Naive thymus-derived CD8-positive, alpha-beta T cell (primary cell): ENCODE data around the gene ELFN2. TPM values are rescaled to one million over a fixed set of nuclear protein-coding genes. Genes with fewer than 3 reads are reported as not detected.

Source experiments
- ATAC-seq, 2 donors: fragments of 150-1000 bp; cut with Tn5 transposase in 1 of 2; sonication (Bioruptor Pico), chemical (Tn5 transposase) in 1 of 2; 1 replicate in 1 of 2; 2 replicates in 1 of 2; pipeline ENCODE4 v1.10.0; 2021; ENCODE audit warnings: mild to moderate bottlenecking in 2 of 2, moderate library complexity in 2 of 2
- POLR2A ChIA-PET: fragments of 350-600 bp; sonication (Branson Sonifier 250); formaldehyde crosslinking; loops from one replicate; lab custom pipeline; 2021; ENCODE audit warnings: antibody characterized with exemption; lab: Charles Lee
- DNase-seq, 10 donors: peaks; one replicate each; pipeline versions ENCODE4 v3.0.0 to v3.0.0-alpha.2; 2020 to 2022
- H3K27ac Mint-ChIP-seq, 10 donors: one replicate each; pipeline ENCODE4 v1.8.0; 2020 to 2022; ENCODE audit warnings: mild to moderate bottlenecking in 10 of 10, mixed read lengths in 10 of 10, moderate library complexity in 4 of 10, inconsistent platforms in 1 of 10
- H3K27me3 Mint-ChIP-seq, 5 donors: one replicate each; pipeline ENCODE4 v1.8.0; 2021 to 2022; ENCODE audit warnings: mixed read lengths in 5 of 5
- H3K36me3 Mint-ChIP-seq, 3 donors: one replicate each; pipeline ENCODE4 v1.8.0; 2020 to 2022; ENCODE audit warnings: mixed read lengths in 3 of 3, mild to moderate bottlenecking in 2 of 3, inconsistent platforms in 1 of 3
- H3K4me1 Mint-ChIP-seq, 4 donors: one replicate each; pipeline ENCODE4 v1.8.0; 2021 to 2022; ENCODE audit warnings: mixed read lengths in 4 of 4
- H3K4me3 Mint-ChIP-seq, 10 donors: one replicate each; pipeline ENCODE4 v1.8.0; 2020 to 2022; ENCODE audit warnings: mild to moderate bottlenecking in 10 of 10, mixed read lengths in 10 of 10, moderate library complexity in 6 of 10, inconsistent platforms in 1 of 10
- H3K9me3 Mint-ChIP-seq, 9 donors: one replicate each; pipeline ENCODE4 v1.8.0; 2020 to 2022; ENCODE audit warnings: mixed read lengths in 9 of 9, mild to moderate bottlenecking in 3 of 9, inconsistent platforms in 1 of 9, moderate library complexity in 1 of 9
- polyA plus RNA-seq, 3 donors: library from polyadenylated mRNA; unstranded; fragments of 300-500 nt; fragmentation: Illumina TruSeq; gene quantifications; one replicate each; pipeline ENCODE4 v1.2.3, GENCODE V29; 2021
- total RNA-seq, 8 experiments: library from RNA in 2 of 8; stranded (reverse) in 2 of 8; gene quantifications; one replicate each; pipeline ENCODE4 v1.2.3 and lab custom pipeline; 2021 to 2026

ELFN2 gene
- total and polyA plus RNA-seq, 5 experiments from 2014 or later, result 0.55 to 0.88 TPM; not detected in 3

DNA sequence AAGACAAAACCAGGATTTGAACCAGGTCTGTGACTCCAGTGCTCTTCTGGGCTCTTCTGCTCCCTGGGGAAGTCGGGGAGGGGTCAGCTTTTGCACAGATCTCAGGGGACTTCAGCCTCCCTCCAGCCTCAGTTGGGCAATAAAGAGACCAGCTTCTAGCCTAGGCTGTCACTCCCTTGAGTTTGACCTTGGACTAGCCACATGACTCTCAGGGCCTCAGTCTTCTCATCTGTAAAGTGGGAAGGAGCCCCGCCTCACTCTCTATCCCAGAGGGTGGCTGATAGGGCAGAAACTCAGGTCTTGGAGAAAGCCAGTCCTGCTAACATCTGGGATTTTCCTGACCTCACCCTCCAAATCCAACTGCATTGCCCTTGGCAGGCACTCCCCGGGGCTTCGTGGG, 38.7 kb downstream of the ELFN2 start:
- no peaks in the 10 kb centered on the region for H3K9me3 Mint-ChIP-seq
- no peak overlapping the region for H3K27ac Mint-ChIP-seq
- POLR2A ChIA-PET, result no interaction called here
- no peak for ATAC-seq
- H3K4me3 Mint-ChIP-seq, result no peak overlapping the region
- peaks cover 0 to 2% (median under 1%) of the 10 kb centered on the region in 4 donors for H3K4me1 Mint-ChIP-seq
- no peaks in the 10 kb centered on the region for H3K36me3 Mint-ChIP-seq
- DNase-seq, result no peak
- H3K27me3 Mint-ChIP-seq, result peaks cover 0 to 7% (median 0%) of the 10 kb centered on the region in 5 donors

- Mint-ChIP-seq H3K27me3 (peaks cover 0 to 7% (median 0%) of the 10 kb centered on the region in 5 donors), H3K36me3 (no peaks in the 10 kb centered on the region), H3K4me3 (no peak overlapping the region), H3K4me1 (peaks cover 0 to 5% (median 1%) of the 10 kb centered on the region in 4 donors), H3K27ac (no peak overlapping the region), H3K9me3 (no peaks in the 10 kb centered on the region)
- no peak for ATAC-seq
- no peak for DNase-seq
- POLR2A ChIA-PET, result no interaction called here
Measured at GRCh38 chr22:37387793-37388192, 39.5 kb downstream of the ELFN2 start.

GRCh38 chr22:37386441-37386840, 40.8 kb downstream of the ELFN2 start:
- POLR2A ChIA-PET, result no interaction called here
- peaks cover 0 to 5% (median 1%) of the 10 kb centered on the region in 4 donors for H3K4me1 Mint-ChIP-seq
- H3K9me3 Mint-ChIP-seq, result no peaks in the 10 kb centered on the region
- peak overlapping the region in 1 of 10 donors; percentile 46 for H3K27ac Mint-ChIP-seq
- no peaks in the 10 kb centered on the region for H3K36me3 Mint-ChIP-seq
- DNase-seq (no peak), ATAC-seq (no peak)
- H3K4me3 Mint-ChIP-seq, result no peak overlapping the region
- H3K27me3 Mint-ChIP-seq, result peaks cover 0 to 10% (median under 1%) of the 10 kb centered on the region in 5 donors

- ATAC-seq (no peak), DNase-seq (no peak)
- no peak overlapping the region for H3K4me3 Mint-ChIP-seq
- no peak overlapping the region for H3K27ac Mint-ChIP-seq
- POLR2A ChIA-PET, result no interaction called here
- peaks cover 0 to 5% (median 1%) of the 10 kb centered on the region in 4 donors for H3K4me1 Mint-ChIP-seq
- no peaks in the 10 kb centered on the region for H3K36me3 Mint-ChIP-seq
- H3K9me3 Mint-ChIP-seq, result no peaks in the 10 kb centered on the region
- H3K27me3 Mint-ChIP-seq, result peaks cover 0 to 13% (median 2%) of the 10 kb centered on the region in 5 donors
Measured at GRCh38 chr22:37384691-37385090, 42.6 kb downstream of the ELFN2 start.

GRCh38 chr22:37383341-37383740, 43.9 kb downstream of the ELFN2 start:
- Mint-ChIP-seq H3K27me3 (peaks cover 2 to 13% (median 7%) of the 10 kb centered on the region in 5 donors), H3K27ac (peak overlapping the region in 1 of 10 donors; percentile 24)
- POLR2A ChIA-PET, result no interaction called here

DNA sequence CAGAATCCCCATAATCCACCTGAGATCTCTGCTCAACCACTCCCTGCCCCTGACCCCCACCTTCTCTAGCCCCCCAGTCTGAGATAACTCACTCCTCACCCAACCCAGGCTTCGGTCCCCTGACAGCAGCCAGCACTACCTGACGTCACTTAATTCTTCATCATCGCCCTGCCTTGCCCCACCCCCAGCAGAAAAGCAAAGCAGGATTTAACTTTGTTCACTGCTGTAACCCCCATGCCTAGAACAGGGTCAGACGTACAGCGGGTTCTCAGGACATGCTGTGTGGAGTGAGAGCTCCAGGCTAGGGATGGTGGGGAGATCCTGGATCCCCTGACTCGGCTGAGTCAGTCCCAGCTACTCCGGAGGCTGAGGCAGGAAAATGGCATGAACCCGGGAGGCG, 45.8 kb downstream of the ELFN2 start:
- Mint-ChIP-seq H3K9me3 (no peaks in the 10 kb centered on the region), H3K36me3 (no peaks in the 10 kb centered on the region), H3K27ac (no peak overlapping the region), H3K4me3 (no peak overlapping the region), H3K27me3 (peaks cover 2 to 17% (median 10%) of the 10 kb centered on the region in 5 donors), H3K4me1 (peaks cover 0 to 5% (median 2%) of the 10 kb centered on the region in 4 donors)
- POLR2A ChIA-PET, result no interaction called here
- DNase-seq, result no peak
- ATAC-seq, result no peak

More at GRCh38 chr22:37383341-37383740, 43.9 kb downstream of the ELFN2 start:
- DNase-seq (no peak), ATAC-seq (no peak)
- Mint-ChIP-seq H3K36me3 (no peaks in the 10 kb centered on the region), H3K4me1 (peaks cover 0 to 5% (median 3%) of the 10 kb centered on the region in 4 donors), H3K4me3 (no peak overlapping the region), H3K9me3 (no peaks in the 10 kb centered on the region)

DNA sequence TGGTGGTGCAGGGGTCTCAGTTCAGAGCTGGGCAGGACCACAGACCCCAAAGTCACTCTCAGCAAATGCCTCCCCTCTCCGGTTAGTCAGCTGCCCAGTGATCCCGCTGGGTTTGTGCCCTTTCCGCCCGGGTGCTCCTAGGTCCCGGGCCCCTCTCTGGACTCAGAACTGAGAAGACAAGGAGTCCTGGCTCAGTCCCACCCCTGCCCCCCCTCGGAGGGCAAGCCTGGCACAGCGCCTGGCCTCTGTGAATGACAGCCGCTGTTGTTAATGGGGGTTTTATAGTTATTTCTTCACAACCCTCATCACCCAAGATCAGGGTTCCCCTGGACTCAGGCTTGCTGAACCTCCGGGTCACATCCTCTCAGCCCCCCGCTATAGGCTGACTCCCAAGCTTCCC, 47.6 kb downstream of the ELFN2 start:
- Mint-ChIP-seq H3K36me3 (no peaks in the 10 kb centered on the region), H3K4me1 (peaks cover 0 to 8% (median 2%) of the 10 kb centered on the region in 4 donors), H3K27me3 (peaks cover 3 to 29% (median 15%) of the 10 kb centered on the region in 5 donors), H3K9me3 (no peaks in the 10 kb centered on the region), H3K27ac (no peak overlapping the region), H3K4me3 (no peak overlapping the region)
- DNase-seq (no peak), ATAC-seq (no peak)
- POLR2A ChIA-PET, result no interaction called here

DNA sequence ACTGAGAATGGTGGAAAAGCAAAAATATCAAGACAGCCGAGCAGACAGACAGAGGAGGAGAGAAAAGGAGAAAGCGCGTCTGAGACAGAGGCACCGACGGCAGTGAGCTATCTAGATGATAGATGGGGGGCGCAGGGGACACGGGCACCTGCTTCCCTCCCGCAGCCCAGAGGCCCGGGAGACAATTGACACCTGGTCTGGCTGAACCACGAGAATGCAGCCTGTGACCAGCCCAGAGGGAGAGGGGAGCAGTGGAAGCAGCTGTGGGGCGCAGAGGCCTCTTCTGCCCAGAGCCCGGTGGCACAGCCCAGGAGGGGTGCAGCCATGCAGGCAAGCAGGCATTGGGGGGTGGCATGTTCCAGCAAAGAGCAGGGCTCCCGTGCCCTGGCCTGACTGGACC, 48.2 kb downstream of the ELFN2 start:
- POLR2A ChIA-PET, result no interaction called here
- no peak for ATAC-seq
- peaks cover 3 to 29% (median 15%) of the 10 kb centered on the region in 5 donors for H3K27me3 Mint-ChIP-seq

GRCh38 chr22:37378642-37379058, 48.6 kb downstream of the ELFN2 start:
- Mint-ChIP-seq H3K4me3 (no peak overlapping the region), H3K27me3 (peaks cover 3 to 33% (median 15%) of the 10 kb centered on the region in 5 donors), H3K27ac (no peak overlapping the region), H3K4me1 (peaks cover 0 to 8% (median 3%) of the 10 kb centered on the region in 4 donors), H3K9me3 (no peaks in the 10 kb centered on the region), H3K36me3 (no peaks in the 10 kb centered on the region)
- ATAC-seq (no peak), DNase-seq (no peak)
- POLR2A ChIA-PET, result no interaction called here

More for the DNA sequence above, 48.2 kb downstream of the ELFN2 start:
- Mint-ChIP-seq H3K4me1 (peaks cover 0 to 8% (median 2%) of the 10 kb centered on the region in 4 donors), H3K9me3 (no peaks in the 10 kb centered on the region), H3K4me3 (no peak overlapping the region), H3K27ac (peak overlapping the region in 1 of 10 donors; percentile 4), H3K36me3 (no peaks in the 10 kb centered on the region)
- DNase-seq, result no peak

DNA sequence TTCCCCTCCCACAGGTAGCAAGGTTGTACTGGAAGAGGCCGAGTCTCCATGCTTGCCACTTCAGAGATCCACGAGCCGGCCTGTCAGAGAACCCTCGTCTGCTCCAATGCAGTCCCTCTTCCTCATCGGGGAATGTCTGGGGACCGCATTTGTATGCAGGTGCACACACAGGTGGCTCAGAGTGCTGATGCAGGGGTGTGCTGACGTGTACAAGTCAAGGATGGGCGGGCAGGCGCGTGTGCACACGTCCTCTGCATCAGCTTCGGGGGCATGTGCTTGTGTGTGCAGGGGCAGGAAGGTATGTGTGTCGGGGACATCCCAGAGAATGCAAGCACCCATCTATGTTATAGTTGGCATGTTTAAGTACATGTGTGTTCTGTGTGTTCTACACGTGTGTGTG, 49.4 kb downstream of the ELFN2 start:
- ATAC-seq, result no peak
- H3K4me3 Mint-ChIP-seq, result no peak overlapping the region
- H3K27ac Mint-ChIP-seq, result peak overlapping the region in 1 of 10 donors; percentile 50
- H3K9me3 Mint-ChIP-seq, result no peaks in the 10 kb centered on the region
- peaks cover 3 to 33% (median 15%) of the 10 kb centered on the region in 5 donors for H3K27me3 Mint-ChIP-seq
- DNase-seq, result no peak
- peaks cover 0 to 3% (median 3%) of the 10 kb centered on the region in 4 donors for H3K4me1 Mint-ChIP-seq
- H3K36me3 Mint-ChIP-seq, result no peaks in the 10 kb centered on the region
- POLR2A ChIA-PET, result no interaction called here

DNA sequence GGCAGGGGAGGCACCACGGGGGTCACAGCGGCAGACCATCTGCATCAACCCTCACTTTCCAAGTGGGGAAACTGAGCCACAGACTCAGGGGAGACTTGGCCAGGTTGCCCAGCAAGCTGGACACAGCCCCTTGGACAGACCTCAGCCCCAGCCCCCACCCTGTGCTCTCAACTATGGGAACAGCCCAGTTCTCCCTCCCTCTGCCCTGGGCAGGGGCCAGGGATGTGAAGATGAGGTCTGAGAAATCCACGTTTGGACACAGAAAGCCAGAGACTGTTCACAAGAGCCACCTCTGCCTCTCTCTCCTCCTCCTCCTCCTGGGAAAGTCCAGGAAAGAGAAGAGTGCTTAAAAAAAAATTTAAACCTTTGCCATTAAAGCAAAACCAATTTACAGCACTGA, 50.1 kb downstream of the ELFN2 start:
- H3K4me1 Mint-ChIP-seq, result peaks cover 0 to 3% (median 3%) of the 10 kb centered on the region in 4 donors
- H3K4me3 Mint-ChIP-seq, result no peak overlapping the region
- H3K36me3 Mint-ChIP-seq, result no peaks in the 10 kb centered on the region
- H3K9me3 Mint-ChIP-seq, result no peaks in the 10 kb centered on the region
- POLR2A ChIA-PET, result no interaction called here
- no peak overlapping the region for H3K27ac Mint-ChIP-seq
- no peak for DNase-seq
- no peak for ATAC-seq
- H3K27me3 Mint-ChIP-seq, result peaks cover 3 to 33% (median 15%) of the 10 kb centered on the region in 5 donors

- Mint-ChIP-seq H3K9me3 (no peaks in the 10 kb centered on the region), H3K36me3 (no peaks in the 10 kb centered on the region), H3K27ac (no peak overlapping the region), H3K4me3 (no peak overlapping the region), H3K4me1 (peaks cover 0 to 3% (median 3%) of the 10 kb centered on the region in 4 donors), H3K27me3 (peaks cover 3 to 33% (median 15%) of the 10 kb centered on the region in 5 donors)
- no peak for ATAC-seq
- POLR2A ChIA-PET, result no interaction called here
- DNase-seq, result no peak
Measured at GRCh38 chr22:37376643-37377042, 50.6 kb downstream of the ELFN2 start.

- POLR2A ChIA-PET, result no interaction called here
- Mint-ChIP-seq H3K27ac (no peak overlapping the region), H3K27me3 (peaks cover 1 to 33% (median 15%) of the 10 kb centered on the region in 5 donors), H3K36me3 (no peaks in the 10 kb centered on the region), H3K4me1 (peaks cover 0 to 3% (median 3%) of the 10 kb centered on the region in 4 donors), H3K4me3 (no peak overlapping the region), H3K9me3 (no peaks in the 10 kb centered on the region)
- DNase-seq (no peak), ATAC-seq (no peak)
Measured at GRCh38 chr22:37375801-37376200, 51.5 kb downstream of the ELFN2 start.

DNA sequence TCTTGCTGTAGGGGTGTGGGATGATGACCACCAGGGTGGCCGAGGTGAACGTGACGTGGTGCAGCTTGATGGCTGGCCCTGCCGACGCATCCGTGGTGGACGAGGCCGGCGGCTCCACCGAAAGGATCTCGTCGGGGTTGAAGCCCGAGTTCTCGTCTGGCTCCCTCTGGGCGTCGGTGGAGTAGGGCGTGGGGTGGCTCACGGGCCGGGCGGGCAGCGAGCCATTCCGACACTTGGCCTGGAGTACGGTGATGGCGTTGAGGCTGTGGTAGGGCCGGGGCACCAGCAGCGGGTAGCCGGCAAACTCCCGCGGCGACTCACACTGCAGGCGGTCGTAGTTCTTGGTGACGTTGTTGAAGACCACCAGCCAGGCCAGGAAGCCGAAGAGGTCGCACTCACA, 52.7 kb downstream of the ELFN2 start:
- ATAC-seq (no peak), DNase-seq (no peak)
- Mint-ChIP-seq H3K4me1 (peaks cover 0 to 11% (median 4%) of the 10 kb centered on the region in 4 donors), H3K4me3 (no peak overlapping the region), H3K27ac (no peak overlapping the region), H3K36me3 (no peaks in the 10 kb centered on the region), H3K27me3 (peaks cover 1 to 31% (median 15%) of the 10 kb centered on the region in 5 donors), H3K9me3 (no peaks in the 10 kb centered on the region)
- POLR2A ChIA-PET, result interaction anchor here (0.6 kb wide), 1 partner anchor 1832 kb away, joined by 3 read pairs; no protein-coding TSS in a partner anchor
